GM19455 (cell line): Measurements from ENCODE around the gene NOC4L.
"Not testable (repeated sequence)": the region's sequence is repeated elsewhere in the genome, so short reads cannot be mapped to it uniquely, and the experiment has no call there.

Experiments
- ATAC-seq: cut with Tn5 transposase; IDR thresholded peaks from one replicate; pipeline ENCODE4 v1.9.1; 2021; ENCODE audit not compliant: unreplicated experiment

The NOC4L gene

DNA sequence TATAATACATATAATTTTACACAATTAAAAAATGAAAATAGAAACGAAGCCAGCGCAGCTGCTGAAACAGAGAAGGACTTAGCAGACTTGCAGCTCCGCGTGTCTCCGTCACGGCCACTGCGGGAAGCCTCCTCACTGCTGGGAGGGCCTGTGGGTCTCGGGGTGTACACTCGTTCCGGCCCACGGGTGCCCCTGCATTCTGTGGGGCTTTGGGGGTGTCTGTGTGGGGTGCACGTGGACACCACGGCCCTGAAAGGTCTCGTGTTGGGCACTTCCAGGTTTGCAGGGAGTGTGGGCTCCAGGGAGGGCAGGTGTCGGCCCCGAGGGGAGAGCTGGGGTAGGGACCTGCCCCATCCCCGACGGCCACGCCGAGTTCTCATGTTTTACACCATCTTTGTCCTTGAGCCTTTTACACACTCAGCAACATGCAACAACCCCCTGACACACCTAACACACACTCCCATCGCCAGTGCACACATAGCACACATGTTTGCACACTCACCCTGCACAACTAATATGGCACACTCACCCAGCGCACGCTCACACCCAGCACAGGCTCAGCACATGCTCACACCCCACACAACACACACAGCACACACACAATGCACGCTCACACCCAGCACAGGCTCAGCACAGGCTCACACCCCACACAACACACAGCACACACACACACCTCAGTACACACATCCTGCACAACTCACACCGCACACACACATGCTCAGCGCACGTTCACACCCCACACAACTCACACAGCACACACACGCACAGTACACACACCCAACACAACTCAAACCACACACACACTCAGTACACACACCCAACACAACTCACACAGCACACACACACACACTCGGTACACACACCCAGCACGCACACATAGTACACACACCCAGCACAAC lies 36.6 kb downstream of the NOC4L start:
- ATAC-seq: no peak

DNA sequence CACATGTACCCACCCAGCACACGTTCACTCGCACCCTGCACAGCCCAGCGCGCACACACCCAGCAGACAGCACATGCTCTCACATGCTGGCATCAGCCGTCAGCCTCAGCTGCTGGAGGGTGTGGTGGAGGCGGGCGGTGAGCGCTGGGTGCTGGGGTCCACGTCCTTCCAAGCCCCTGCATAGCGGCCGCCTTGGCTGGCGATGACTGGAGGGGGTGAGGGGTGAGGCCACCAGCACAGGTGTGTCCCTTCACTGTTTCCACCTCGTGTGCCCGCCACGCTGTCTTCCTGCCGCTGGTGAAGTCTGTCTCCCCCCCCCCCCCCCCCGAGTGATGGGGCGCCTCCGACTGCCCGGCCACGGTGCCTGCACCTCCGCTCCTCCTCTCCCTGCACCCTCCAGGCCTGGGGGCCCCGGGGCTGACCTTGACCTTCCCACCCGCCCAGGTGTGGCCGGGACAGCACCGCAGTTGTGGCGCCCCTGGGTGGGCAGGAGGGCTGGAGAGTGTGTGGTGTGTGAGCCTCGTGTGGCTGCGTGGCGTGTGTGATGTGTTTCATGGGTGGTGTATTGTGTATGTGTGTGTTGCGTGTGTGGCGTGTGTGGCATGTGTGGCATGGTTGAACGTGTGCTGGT lies 37.4 kb downstream of the NOC4L start:
- no peak for ATAC-seq

DNA sequence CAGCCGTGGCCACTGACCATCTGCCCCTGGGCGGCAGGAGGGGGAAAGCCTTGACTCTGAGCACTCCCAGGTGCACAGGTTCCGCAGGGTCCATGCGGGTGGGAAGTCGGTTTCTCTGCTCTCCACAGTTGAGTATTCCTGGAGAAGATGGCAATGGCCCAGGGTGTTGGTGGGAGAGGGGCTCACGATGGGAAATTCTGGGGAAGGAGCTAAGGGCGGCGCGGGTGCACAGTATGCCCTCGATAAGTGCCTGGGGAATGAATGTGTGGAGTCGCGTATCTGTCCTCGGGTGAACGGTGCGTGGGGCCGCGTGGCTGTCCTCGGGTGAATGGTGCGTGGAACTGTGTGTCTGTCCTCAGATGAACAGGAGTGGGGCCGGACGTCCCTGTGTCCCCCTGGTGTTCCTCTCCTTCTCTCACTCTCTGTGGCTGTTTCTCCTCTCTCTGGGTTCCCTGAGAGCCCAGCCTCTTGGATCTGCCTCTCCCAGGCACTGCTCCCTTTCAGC lies 38.0 kb downstream of the NOC4L start:
- no peak for ATAC-seq

DNA sequence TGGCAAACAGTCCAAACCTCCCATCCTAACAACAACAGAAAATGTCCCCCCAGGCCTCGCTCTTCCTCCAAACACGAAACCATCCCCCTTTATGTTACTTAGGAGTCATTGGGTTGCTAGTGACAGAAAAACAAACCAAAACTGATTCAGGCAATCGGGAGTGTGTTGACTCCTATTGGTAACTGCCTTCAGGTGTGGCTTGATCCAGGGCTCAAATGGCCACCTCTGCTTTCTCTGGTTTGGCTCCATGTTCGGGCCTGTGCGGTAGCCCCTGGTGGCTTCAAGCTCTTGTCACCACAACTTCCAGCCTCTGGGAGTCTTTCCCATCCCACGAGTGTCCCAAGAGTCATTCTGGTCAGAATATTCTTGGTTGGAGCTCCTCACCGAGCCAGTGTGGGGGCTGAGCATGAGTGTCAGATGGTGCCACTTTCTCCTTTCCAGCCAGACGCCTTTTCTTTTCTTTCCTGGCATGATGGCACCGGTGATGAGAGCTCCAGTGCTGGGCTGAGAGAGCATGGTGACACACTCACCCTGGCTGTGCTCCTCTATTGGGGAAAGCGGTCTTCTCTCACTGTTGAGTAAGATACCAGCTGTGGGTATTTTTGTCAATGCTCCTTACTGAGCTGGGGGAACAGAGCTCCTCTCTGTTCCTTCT lies 38.6 kb downstream of the NOC4L start:
- ATAC-seq: no peak

DNA sequence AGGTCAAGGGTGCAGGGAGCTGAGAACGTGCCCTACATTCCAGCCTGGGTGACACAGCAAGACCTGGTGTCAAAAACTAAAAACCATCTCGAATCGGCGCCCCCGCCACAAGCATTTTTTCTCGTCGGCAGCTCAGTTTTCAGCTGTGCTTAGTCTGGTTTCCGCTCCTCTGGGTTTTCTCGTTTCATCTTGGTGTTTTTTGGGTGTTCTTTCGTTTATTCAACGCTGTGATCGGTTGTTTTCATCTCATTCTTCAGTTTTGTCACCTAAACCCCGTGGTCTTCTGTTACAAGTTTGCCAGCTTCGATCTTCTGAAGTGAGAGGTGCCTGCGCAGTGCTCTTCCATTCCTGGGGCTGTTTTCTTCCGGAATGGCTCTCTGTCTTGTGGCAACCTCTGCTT lies 41.4 kb downstream of the NOC4L start:
- ATAC-seq: no peak

DNA sequence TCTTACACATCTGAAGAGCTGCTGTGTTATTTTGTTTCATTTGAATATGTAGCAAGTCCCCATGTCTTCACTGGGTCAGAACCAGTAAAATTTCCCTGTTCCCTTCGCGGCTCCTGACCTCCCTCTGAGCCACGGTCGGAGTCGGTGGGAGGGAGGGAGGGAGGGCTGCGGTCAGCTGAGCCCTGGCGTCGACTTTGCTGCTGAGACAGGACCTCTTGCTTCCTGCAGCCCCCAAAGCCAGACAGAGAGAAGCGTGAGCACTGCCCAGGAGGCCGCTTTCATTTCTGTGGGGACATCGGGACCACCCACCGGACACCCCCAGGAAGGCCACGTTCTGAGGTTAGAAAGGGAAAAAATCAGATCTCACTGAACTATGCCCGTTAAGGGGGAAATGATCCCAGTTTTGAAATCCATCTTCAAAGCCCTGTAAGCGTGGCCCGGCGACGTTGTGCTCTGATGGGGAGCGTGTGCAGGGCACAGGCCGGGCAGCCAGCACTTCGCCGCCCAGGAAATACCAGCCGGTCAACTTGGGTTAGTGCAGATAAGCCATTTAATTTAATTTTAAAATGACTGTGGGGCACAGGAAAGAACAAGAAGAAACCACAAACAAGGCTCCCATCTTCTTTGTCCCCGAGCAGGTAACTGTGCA lies 42.1 kb downstream of the NOC4L start:
- no peak for ATAC-seq

DNA sequence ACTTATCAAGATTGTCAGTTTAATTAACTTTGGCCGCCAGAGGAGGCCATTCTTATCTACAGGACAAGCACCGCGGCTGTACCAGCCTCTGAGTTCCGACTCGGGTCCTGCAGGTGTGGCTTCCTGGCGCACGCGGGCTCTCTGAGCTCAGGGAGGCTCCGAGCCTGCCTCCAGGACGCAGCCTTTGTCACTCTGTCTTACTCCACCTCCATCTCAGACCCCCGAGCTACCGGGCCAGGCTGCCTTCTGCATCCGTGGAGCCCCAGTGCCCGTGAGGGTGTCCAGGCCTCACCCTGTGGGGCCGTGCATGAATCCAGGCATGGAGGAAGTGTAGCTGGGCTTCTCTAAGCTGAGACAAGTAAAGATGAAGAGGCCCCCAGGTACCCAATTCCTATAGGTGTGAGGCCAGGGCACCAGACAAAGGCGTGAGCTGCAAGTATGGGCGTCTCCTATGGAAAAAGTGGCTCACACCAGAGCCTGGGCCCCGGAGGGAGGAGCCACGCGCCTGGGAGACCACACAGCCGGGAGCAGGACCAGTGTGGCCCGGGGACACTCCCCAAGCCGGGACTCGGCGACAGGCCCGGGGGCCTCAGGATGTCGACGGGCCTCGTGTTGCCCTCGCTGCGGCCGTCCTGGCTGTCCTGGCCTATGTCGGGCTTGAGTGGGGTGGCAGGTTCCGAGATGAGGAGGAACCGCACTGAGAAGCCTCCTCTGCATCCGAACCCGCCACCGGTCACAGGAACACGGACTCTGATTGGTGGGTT lies 42.8 kb downstream of the NOC4L start:
- ATAC-seq: no peak

DNA sequence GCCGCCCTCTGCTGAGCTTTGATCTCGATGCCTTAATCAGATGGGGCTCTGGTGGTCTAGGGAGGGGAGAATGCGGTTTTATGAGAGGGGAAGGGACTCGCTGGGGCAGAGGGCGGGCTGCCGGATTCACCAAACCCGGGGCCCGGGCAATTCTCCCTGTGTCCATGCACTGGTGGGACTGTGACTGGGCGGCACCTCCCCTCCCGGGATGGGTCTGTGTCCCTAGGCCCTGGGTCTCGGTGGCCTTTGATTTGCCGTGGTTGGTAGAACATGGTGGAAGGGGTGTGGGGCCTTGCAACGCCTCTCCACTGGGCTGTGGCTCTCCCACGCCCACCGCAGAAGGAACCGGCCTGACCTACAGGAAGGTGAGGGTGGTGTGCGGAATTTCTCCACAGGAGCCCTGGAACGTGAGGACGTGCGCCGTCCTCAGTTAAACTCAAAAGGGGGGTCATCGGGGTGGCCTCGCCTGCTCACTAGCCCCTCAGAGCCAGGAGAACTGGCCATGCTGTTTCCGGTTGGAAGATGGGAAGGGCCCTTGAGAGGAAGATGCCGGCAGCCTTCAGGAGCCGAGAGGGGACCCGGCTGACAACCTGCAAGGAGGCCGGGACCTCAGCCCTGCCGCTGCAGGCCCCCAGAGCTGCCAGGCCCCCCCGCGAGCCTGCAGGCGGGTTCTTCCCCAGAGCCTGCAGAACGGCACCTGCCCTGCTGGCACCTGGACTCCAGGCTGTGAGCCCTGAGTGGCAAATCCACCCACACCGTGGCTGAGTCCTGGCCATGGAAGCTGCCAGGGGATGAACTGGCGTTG lies 43.6 kb downstream of the NOC4L start:
- no peak for ATAC-seq

DNA sequence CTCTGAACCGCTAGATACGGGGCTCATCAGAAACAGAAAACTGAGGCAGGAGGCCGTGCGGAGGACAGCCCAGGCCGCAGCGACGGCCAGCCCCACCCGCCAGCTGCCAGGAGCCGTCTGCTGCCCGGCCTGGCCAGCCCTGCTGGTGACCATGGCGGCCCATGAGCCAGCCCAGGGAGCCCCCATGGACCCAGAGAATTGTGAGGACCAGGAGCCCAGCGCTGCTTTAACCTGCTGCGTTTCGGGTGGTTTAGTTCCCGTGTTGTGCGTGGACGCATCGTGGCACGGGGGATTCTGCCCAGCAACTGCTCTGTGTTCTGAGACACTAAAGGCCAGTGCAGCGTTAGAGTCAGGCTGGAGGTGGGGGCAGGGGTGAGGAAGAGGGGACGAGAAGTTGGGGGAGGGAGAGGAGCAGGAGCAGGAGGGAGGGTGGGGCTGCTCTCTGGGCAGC lies 44.2 kb downstream of the NOC4L start:
- no peak for ATAC-seq

DNA sequence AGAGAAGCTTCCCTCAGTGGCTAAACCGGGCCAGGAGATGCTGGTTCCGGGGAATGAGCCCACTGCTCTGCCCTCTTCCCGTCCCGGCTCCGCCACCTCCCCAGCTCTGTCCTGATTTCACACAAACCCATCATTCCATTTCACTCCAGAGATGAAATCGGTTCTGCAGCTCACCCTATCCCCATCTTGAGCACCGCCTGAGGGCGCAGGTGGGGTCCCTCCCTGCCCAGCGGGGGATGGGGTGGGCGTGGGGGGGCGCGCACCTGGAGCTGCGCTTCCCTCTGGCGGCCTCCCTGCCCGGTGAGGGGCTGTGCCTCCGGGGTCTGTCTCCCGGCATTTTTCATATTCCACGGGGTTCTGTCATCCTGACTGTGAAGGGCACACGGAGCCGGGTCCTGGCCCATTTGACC lies 44.7 kb downstream of the NOC4L start:
- ATAC-seq: no peak

DNA sequence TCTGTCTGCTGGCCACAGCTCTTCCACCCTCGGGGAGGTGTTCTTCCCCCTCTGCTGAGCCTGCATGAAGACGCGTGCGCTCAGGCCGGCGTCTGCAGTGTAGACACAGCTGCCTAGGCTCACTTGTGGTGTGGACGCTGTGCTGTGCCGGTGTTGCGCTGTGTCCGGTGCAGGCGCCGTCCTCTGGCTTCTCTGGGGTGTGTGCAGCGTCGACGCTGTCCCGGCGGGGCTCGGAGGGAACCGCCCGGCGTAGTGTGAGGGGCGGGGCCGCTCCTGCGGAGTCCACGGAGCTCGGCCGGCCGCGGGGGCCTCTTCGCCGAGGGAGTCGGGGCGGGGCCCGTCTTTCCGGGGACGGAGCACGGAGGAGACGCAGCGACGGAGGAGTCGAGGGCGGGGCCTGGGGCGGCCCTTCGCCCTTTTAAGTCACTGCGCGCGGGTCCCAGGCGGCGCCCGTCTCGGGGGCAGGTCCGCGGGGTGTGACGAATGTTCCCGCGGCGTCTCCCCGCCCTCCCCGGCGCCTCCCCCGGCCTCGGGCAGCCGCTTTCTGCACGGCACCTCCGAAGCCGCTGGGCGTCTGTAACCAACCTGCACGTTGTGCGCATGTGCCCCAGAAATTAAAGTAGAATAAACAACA lies 45.2 kb downstream of the NOC4L start:
- peak; percentile 89 for ATAC-seq

DNA sequence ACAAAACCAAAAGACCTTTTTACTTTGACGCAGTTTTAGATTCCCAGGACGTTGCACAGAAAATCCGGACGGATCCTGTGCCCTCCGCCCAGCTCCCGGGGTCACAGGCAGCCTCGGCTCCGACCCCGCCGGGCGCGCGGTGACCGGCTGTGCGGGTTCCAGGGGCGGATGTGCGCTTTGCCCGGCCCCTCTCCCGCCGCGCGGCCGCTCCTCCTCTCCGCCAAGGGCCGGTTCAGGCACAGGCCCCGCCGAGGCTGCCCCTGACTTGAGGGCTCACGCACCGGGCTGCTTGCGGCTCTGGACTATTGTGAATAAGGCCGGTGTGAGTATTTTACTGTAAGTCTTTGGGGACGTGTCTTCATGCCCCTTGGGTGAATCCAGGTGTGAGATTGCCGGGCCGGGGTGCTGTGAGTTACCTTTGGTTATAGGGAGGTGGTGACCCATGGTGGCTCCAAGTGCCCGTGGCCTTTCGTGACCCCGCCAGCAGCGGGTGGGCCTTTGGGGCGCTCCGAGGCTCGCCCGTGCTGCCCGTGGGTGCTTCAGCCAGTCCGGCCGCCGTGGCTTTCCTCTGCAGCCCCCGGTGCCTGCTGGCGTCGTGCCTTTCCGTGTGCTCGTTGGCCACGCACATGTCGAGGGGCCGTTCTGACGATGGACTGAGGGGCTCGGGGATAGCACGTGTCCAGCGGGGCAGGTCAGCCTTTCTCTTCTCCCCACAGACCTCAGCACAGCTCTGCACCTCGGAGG lies 45.9 kb downstream of the NOC4L start:
- ATAC-seq: peak; percentile 25

DNA sequence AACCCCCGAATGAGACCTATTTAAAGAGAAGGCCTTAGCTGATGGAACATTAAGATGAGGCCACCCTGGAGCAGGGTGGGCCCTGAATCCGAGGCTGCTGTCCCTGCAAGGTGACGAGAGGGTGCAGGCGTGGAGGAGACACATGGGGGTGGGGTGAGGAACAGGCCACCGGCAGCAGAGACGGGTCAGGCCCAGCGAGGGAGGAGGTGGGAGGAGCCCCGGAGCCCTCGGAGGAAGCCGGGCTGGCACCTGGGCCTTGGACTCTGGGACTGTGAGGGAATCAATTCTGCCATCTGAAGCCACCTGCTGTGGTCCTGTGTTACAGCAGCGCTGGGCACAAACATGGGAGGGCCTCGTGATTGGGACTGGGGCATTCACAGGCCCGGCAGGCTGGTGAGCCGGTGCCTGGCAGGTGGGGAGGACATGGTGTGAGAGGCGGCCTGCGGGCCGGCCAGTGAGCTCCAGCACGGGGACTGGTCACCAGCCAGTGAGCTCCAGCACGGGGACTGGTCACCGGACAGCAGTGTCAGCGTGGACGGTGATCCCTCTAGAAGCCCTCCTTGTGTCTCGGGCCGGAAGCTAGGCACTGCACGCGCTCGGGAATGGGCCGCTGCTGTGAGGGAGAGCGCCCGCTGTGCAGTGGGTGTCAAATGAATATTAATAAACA lies 46.7 kb downstream of the NOC4L start:
- ATAC-seq: no peak

DNA sequence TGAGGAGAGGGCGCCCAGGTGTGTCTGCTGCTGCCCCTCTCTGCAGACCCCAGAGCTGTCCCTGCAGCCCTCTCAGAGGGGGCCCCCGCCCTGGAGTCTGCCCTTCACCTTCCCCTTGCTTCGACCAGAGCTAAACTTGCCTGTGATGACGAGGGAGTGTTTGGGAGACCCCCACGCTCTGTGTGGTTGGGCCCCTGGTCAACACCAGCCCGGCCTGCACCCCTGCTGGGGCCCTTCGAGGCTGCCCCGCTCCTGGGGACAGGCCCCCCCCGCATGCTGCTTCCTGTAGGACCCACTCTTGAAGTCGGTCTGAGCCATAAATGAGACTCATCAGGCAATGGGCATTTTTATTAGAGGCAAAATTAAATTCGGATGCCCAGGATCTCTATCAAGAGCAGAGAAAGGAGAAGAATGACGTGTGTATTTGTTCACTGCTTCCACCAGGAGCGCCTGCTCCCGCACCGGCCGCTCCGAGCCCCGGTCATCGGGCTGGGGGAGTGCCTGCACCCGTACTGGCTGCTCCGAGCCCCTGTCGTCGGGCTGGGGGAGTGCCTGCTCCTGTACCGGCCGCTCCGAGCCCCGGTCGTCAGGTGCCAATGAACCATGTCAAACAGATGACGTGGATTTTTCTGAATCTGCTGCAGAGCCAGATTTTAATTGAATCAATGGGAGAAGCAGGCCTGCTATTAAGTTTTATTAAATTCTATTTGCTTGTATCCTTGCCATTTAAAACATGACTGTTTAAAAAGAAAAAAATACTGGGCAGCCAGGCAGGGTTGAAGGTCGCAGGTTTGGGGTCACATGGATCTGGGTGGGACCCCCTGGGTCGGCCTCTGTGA lies 47.7 kb downstream of the NOC4L start:
- no peak for ATAC-seq

DNA sequence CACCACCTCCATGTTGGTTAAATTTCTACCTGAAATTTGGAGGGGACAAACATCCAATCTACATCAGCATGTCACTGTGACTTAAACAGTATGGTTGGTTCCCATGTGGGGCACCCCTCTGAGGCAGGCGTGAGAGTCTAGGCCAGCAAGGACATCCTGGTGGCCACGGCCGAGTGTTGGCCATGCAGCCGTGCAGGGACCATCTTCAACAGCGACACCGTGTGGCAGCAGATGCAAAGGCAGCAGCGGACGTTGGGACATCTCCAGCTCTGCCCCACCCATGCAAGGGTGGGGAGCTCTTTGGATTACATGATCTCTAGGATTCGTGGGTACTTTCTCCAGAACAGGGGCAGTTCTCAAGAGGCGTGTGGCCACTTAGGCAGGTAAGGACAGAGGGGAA lies 49.8 kb downstream of the NOC4L start:
- no peak for ATAC-seq

DNA sequence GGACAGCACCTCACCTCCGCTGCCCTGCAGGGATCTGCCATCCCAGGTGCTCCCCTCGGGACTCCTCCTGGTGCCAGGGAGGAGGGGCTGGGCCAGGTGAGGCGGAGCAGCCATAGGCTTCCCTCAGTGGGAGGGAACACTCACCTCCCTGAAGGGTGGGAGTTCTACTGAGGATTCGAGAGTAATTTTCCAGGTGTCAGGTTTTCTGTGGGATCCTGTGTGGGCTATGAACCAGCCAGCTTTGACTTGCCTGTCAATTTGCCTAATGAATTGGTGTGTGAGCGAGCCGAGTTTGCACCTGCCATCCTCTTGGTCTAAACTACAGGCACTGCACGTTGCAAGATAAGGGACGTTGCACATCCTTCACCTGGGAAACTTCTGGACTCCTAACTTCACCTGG lies 50.3 kb downstream of the NOC4L start:
- ATAC-seq: no peak

DNA sequence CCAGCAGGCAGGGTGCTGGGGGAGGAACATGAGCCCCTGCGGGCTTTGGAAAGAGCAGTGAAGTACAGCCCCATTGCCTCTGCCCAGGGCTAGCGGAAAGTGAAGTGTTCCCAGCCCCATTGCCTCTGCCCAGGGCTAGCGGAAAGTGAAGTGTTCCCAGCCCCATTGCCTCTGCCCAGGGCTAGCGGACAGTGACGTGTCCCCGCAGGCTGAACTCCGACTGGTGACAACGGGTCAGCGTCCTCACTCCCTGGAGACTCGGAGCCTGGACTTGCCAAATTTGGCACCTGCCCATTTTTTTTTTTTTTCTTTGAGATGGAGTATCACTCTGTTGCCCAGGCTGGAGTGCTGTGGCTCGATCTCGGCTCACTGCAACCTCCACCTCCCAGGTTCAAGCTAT lies 51.0 kb downstream of the NOC4L start:
- ATAC-seq: not testable (repeated sequence)
